ENCODE data around the gene MYADML2.

DNA sequence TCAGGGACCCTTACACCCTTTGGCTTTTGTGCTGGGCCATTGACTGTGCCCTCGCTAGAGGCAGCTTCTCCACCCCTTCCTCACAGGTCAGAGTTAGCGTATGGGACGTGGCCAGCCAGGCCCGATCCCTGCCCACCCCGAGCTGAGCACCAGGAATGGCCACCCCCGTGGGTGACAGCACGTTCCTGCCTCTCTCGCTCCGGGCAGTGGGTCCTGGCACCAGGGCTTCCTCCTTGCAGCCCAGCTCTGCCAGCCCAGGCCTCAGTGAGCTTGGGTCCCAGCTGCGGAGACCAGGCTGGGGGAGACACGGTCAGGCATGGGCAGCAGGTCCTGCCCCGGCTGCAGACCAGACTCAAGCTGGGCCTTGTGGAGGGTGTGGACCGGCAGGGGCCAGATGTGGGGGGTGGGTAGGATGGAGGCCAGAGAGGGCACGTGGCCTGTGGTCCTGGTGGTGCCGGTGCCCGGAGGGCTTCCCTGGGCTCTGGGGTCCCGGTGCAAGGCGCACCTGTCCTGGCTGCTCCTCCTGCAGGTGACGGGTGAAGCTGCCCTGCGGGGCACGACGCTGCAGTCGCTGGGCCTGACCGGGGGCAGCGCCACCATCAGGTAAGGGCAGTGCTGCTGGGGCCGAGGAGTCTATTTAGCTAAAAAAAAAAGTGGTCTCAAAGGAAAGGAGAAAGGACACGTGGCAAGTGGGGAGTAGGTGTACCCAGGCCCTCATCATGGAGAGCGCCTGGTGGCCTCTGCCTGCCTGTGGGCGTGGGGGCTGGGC is 48.6 kb upstream of the MYADML2 start:
- no peak for TF ChIP-seq RAD21 (IDR thresholded peaks at IDR 0.05; ENCODE audit: low read depth)
- TF ChIP-seq, protein P1, sequence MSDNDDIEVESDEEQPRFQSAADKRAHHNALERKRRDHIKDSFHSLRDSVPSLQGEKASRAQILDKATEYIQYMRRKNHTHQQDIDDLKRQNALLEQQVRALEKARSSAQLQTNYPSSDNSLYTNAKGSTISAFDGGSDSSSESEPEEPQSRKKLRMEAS (IDR thresholded peaks at IDR 0.05), result no peak
- TF ChIP-seq, protein P2, sequence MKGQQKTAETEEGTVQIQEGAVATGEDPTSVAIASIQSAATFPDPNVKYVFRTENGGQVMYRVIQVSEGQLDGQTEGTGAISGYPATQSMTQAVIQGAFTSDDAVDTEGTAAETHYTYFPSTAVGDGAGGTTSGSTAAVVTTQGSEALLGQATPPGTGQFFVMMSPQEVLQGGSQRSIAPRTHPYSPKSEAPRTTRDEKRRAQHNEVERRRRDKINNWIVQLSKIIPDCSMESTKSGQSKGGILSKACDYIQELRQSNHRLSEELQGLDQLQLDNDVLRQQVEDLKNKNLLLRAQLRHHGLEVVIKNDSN (IDR thresholded peaks at IDR 0.05), result no peak
- TF ChIP-seq EP300 (IDR thresholded peaks at IDR 0.05; ENCODE audit: borderline replicate concordance), result no peak
